ENCODE results near the gene TSGA10IP.
A peak's percentile ranks its signal among the peaks of the same experiment; 100 is the strongest.

The TSGA10IP gene

GRCh38 chr11:65918211-65919140 is 26.8 kb upstream of the TSGA10IP start, which contains the start of gene C11orf68:
TSS of gene C11orf68 (minus strand) at chr11:65919062. CDS start at chr11:65919031, 31 bp downstream.
- DNase-seq (ENCODE audit: low read depth), result no peak

- peak; percentile 98 for DNase-seq (ENCODE audit: low read depth)
These were observed 26.1 kb upstream of the TSGA10IP start, which contains the start of gene DRAP1 for GRCh38 chr11:65919141-65919572. TSS of gene DRAP1 (plus strand) at chr11:65919426. CDS start at chr11:65919502, 76 bp downstream.

GRCh38 chr11:65919573-65920371 is 25.5 kb upstream of the TSGA10IP start:
- no peak for DNase-seq (ENCODE audit: low read depth)

GRCh38 chr11:65920372-65920802 is 24.9 kb upstream of the TSGA10IP start:
- DNase-seq (ENCODE audit: low read depth), result no peak

GRCh38 chr11:65921033-65921555 is 24.2 kb upstream of the TSGA10IP start:
- DNase-seq (ENCODE audit: low read depth), result no peak

- DNase-seq (ENCODE audit: low read depth), result no peak
These were observed 23.4 kb upstream of the TSGA10IP start for GRCh38 chr11:65921876-65922275.

- no peak for DNase-seq (ENCODE audit: low read depth)
These were observed 22.7 kb upstream of the TSGA10IP start for GRCh38 chr11:65922565-65922964.

- no peak for DNase-seq (ENCODE audit: low read depth)
These were observed 19.9 kb upstream of the TSGA10IP start for GRCh38 chr11:65925397-65925796.

GRCh38 chr11:65927904-65928397 is 17.3 kb upstream of the TSGA10IP start:
- peak; percentile 41 for DNase-seq (ENCODE audit: low read depth)

- no peak for DNase-seq (ENCODE audit: low read depth)
These were observed 16.6 kb upstream of the TSGA10IP start for GRCh38 chr11:65928667-65929066.

- no peak for DNase-seq (ENCODE audit: low read depth)
These were observed 13.3 kb upstream of the TSGA10IP start for GRCh38 chr11:65931773-65932557.

- DNase-seq (ENCODE audit: low read depth), result no peak
These were observed 12.7 kb upstream of the TSGA10IP start for GRCh38 chr11:65932558-65932919.

- DNase-seq (ENCODE audit: low read depth), result no peak
These were observed 11.3 kb upstream of the TSGA10IP start for GRCh38 chr11:65934014-65934413.

GRCh38 chr11:65937766-65938165 is 7.5 kb upstream of the TSGA10IP start:
- DNase-seq (ENCODE audit: low read depth), result no peak

GRCh38 chr11:65941720-65942310 is 3.5 kb upstream of the TSGA10IP start:
- no peak for DNase-seq (ENCODE audit: low read depth)

- DNase-seq (ENCODE audit: low read depth), result no peak
These were observed 2.7 kb upstream of the TSGA10IP start for GRCh38 chr11:65942531-65942930.

GRCh38 chr11:65944191-65944590 is 1.1 kb upstream of the TSGA10IP start:
- no peak for DNase-seq (ENCODE audit: low read depth)

GRCh38 chr11:65944767-65945166 is 513 bp upstream of the TSGA10IP start:
- DNase-seq (ENCODE audit: low read depth), result no peak

- no peak for DNase-seq (ENCODE audit: low read depth)
These were observed 770 bp downstream of the TSGA10IP start for GRCh38 chr11:65945941-65946558.

GRCh38 chr11:65946655-65947054 is 1.4 kb downstream of the TSGA10IP start:
- DNase-seq (ENCODE audit: low read depth), result no peak

GRCh38 chr11:65947133-65947532 is 1.9 kb downstream of the TSGA10IP start:
- no peak for DNase-seq (ENCODE audit: low read depth)
